ENCODE data around the gene POLR2B.
"Not testable (repeated sequence)": the region's sequence is repeated elsewhere in the genome, so short reads cannot be mapped to it uniquely, and the experiment has no call there.

POLR2B gene

GRCh38 chr4:57053508-57053907 lies 74.8 kb downstream of the POLR2B start:
- no peak for DNase-seq (ENCODE audit: low read depth)

- no peak for DNase-seq (ENCODE audit: low read depth)
Measured at GRCh38 chr4:57055886-57056285, 77.2 kb downstream of the POLR2B start.

DNA sequence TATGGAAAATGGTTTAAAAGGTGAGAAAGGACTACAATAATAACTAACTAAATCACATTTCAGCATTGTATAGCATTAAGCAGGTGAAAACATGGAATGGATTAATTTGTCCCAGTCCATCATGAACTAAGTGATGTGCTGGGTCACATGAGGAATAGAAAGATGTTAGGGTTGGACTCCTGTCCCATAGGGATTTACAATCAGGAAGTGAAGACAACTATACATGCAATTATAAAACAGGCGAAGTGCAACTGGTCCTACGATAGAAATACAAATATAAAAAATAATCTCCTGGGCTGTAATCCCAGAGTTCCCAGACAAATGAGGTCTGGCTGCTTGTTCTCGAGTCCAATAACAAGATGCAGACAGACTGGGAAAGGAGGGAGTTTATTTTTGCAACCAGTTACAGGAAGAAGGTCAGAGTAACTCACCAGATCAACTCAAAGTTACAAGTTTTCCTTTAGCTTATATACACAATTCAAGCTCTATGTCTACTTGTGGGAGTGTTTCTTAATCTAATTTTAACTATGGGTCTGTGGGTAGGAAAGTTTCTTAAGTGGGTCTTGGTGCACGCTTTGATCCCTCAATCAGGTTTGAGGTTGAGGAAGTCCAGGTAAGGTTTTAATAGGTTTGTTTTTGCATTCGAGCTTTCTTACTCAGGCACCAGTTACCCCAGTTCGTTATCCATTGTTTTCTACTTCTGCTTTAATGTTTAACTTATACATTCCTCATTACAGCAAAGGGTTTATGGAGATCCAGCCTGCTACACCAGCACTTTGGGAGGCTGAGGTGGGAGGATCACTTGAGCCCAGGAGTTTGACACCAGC lies 81.4 kb downstream of the POLR2B start:
- DNase-seq (ENCODE audit: low read depth), result no peak

DNA sequence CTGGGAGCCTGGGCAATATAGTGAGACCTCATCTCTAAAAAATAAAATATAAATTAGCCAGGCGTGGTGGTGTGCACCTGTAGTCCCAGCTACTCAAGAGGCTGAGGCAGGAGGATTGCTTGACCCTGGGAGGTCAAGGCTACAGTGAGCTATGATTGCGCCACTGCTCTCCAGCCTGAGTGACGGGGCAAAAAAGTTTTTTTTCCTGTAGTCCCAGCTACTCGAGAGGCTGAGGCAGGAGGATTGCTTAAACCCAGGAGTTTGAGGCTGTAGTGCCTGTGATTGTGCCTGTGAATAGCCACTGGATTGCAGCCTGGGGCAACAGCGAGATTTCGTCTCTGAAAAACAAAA lies 82.0 kb downstream of the POLR2B start:
- not testable (repeated sequence) for DNase-seq (ENCODE audit: low read depth)

DNA sequence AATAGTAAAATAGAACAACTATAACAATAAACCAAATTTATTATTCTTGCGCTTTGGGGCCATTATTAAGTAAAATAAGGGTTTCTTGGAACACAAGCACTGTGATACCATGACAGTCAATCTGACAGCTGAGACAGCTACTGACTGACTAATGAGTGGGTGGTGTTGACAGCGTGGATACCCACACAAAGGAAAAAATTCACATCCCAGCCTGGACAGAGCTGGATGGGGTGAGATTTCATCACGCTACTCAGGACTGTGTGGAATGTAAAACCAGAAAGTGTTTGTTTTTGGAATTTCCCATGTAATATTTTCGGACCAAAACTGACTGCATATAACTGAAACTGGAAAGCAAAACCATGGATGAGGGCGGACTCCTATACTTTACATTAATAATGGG lies 82.7 kb downstream of the POLR2B start:
- DNase-seq (ENCODE audit: low read depth), result no peak

DNA sequence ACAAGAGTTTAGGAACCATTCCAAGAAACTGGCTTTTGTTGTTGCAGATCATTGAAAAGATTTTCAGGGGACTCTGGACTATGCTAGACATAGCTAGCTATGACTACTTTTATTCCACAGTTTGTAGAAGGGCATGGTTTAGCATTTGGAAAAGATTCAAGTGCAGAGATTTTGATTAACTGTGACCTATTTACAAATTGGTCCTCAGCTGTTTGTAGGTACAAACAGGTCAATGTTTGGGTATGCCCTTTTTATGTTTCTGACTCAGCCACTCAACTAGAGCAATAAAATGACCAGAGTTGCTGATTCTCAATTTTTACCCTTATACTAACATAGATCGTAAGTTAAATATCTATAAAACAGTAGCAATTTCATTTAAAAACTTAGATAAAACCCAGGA lies 84.8 kb downstream of the POLR2B start:
- DNase-seq (ENCODE audit: low read depth), result no peak

GRCh38 chr4:57064120-57064519 lies 85.4 kb downstream of the POLR2B start:
- no peak for DNase-seq (ENCODE audit: low read depth)

DNA sequence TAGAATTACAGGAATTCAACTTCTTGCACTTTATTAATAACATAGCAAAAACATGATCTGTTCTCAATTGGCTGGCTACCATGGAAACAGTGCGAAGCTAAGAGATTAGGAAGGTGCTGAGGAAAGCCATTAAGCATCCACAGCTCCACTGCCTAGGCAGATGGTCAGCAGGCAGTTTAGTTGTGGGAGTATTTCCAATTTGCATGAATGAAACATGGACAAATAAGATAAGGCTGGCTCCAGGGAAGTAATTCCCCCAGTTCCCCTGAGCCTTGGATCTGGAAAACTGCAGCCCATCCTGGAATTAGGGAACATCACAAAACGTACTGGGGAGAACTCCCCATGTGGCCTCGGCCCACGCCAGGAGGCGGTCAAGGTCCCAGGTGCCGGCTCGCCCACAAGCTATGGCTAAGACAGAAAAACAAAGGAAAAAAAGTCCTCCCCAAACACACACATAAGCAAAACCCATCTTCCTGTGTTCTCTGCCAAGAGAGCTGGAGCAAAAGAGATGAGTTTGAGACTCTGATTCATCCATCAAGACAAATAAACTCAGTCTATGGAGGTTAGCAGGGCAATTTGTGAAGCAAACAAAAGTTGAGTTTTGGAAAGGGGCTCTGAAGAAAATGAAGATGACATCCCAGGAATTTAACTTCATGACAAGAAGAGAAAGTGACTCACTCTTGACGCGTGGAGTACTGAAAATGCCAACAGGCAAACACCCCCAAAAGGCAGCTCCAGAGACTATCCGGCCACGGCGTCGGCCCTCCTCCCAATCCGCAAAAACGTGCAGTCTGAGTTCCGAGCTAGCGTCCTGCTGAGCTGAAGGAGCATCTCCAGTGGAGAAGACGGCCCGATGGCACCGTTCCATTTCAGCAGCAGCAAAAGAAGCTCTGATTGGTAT lies 86.4 kb downstream of the POLR2B start:
- DNase-seq (ENCODE audit: low read depth), result peak; percentile 69

GRCh38 chr4:57065730-57066482 lies 87.2 kb downstream of the POLR2B start:
- DNase-seq (ENCODE audit: low read depth), result no peak

DNA sequence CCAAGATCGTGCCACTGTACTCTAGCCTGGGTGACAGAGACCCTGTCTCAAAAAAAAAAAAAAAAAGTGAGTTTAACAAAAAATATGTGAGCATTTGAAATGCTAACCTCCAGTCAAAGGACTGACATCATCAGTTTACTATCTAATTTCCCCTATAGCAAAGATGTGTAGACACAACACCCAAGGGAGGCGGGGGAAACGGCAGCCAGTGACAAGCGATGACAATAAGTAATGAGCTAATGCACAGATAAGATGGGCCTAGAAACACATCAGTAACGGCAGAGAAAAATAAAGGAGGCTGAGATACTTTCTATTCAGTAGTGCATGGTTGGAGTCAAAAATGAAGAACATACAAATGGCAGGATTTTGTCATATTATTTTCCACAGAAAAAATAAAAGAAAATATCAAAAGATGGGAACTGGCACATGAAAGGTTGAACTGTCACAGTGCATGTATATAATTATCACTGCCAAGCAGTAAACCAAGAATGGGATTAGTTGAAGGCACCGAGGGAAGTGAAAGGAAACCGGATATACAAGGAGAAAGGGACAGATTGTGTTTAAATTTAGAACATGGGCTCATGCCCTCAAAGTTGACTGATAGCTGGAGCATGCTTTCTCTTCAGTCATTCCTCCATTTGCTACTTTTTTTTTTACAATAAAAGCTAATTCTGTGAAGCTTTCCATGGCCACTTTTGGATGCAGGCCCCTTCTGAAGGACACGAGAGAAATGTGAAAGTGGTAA lies 89.7 kb downstream of the POLR2B start:
- no peak for DNase-seq (ENCODE audit: low read depth)

- no peak for DNase-seq (ENCODE audit: low read depth)
Measured at GRCh38 chr4:57070461-57070860, 91.8 kb downstream of the POLR2B start.

GRCh38 chr4:57071326-57071725 lies 92.6 kb downstream of the POLR2B start:
- DNase-seq (ENCODE audit: low read depth), result no peak

- DNase-seq (ENCODE audit: low read depth), result no peak
Measured at GRCh38 chr4:57073559-57073958, 94.9 kb downstream of the POLR2B start.

DNA sequence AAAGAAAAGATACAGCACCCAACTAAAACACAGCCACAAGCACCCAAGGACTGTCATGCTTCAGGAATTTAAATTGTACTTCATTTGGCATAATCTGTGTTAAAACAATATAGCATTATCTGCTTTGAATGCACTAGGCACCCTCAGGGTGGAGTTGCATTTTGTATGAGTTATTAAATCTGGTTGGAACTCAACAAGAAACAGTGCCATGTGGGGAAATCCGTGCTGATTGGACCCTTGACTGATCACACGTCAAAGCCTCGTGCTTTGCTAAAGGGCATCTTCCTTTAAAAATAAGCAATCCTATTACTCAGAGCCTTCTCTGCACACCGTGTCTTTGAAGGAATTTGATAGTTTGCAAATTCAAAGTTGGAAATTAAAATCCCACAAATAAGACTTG lies 96.0 kb downstream of the POLR2B start:
- DNase-seq (ENCODE audit: low read depth), result no peak

GRCh38 chr4:57075367-57075766 lies 96.7 kb downstream of the POLR2B start:
- DNase-seq (ENCODE audit: low read depth), result no peak

DNA sequence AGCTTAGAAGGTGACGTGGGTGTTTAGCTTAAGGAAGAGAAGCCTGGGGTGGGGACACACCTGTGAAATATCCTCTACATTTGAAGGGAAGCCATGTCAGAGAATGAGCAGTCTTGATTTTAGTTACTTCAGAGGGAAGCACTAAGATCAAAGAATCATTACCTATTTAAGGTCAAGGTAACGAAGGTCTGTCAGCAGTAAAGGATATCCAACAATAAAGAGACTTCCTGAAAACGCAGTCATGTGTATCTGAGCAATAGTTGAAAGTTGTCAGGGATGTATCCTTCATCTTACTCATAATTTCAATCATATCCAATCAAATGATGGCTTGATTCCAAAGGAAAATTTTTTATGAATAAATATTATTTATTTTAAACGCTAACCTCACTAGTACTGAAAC lies 98.0 kb downstream of the POLR2B start:
- no peak for DNase-seq (ENCODE audit: low read depth)

GRCh38 chr4:57077550-57078343 lies 99.1 kb downstream of the POLR2B start:
- DNase-seq (ENCODE audit: low read depth), result no peak

DNA sequence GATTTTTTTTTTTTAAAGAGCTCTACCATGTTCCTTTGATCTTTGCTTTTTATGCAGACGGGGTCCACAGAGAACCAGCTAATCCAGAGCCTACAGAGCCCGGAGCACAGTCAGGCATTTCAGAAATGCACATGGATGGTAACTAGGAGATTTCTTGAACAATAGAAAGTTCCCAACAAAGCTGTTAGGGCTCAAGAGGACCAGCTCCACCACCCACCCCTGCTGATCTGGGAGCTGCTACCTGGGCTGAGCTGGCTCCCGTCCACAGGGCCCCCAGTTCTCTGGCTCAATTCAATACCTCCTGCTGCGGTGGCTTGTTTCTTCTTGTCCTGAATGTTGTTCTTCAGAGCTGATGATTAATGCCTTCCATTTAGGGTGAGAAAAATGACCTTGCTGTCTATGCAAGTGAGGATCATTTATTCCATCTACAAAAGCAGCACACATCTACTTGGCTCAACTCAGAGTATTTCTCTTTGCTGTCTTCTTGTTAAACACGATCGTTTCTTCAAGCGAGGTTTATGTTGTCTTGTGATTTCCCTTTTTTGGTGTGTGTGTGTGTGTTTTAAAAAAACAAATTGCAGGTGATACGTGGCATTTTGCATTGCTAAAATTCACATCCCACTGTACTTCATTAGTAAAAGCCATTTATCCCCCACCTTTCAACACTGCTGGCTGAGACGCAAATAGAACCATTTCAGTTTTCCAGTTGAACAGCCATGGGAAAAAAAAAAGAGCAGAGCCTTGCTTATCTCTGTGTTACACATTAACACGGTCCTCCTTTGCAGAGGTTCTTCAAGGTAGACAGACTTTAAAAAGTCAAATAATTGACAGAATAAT lies 100.2 kb downstream of the POLR2B start:
- DNase-seq (ENCODE audit: low read depth), result no peak

Measured in GM04503 (cell line).